ENCODE measurements around the gene S100A9. TPM values are rescaled to one million over a fixed set of nuclear protein-coding genes. Genes with fewer than 3 reads are reported as not detected.

The S100A9 gene
- total and polyA plus RNA-seq, 2 experiments from 2014 or later, result not detected

DNA sequence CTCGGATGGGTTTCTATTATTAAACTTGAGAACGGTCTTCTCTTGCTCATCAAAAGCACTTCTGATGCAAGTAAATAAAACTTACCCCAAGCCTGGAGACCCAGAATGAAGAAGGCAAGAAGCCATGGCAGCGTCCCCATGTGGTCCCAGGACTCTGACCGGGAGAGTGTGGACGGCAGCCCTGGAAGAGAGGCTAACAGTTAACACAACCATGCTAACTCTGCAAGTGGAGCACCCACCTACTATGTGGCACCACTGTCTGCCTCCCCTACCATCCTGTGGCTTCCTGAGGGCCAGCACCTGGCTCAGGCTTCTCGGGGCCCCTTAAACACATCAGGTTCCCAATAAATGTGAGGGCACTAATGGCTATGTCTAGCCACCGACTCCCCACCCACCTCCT is 47.1 kb upstream of the S100A9 start:
- Histone ChIP-seq H3K4me2 (no peak overlapping the region), H3K27me3 (ENCODE audit: insufficient read depth) (no peaks in the 10 kb centered on the region), H3K79me2 (replicated peaks; ENCODE audit: insufficient read depth) (no peaks in the 10 kb centered on the region), H3F3A (replicated peaks; ENCODE audit: low read depth) (no peaks in the 10 kb centered on the region), H3K27ac (ENCODE audit: low read depth) (no peak overlapping the region), H2AFZ (no peak overlapping the region), H3K4me1 (ENCODE audit: insufficient read depth) (peaks cover 7% of the 10 kb centered on the region), H3K4me3 (no peak overlapping the region), H4K20me1 (replicated peaks; ENCODE audit: insufficient read depth) (no peaks in the 10 kb centered on the region), H3K9me2 (ENCODE audit: insufficient read depth) (no peaks in the 10 kb centered on the region), H3K36me3 (ENCODE audit: insufficient read depth) (no peaks in the 10 kb centered on the region)
- Mint-ChIP-seq H3K27ac (no peak overlapping the region), H3K36me3 (ENCODE audit: low read depth) (no peaks in the 10 kb centered on the region), H3K4me3 (no peak overlapping the region), H3K4me1 (peaks cover 17% of the 10 kb centered on the region), H3K9me3 (peaks cover 4% of the 10 kb centered on the region; the same call in 2 of the 3 replicates), H3K27me3 (ENCODE audit: insufficient read depth, low read depth, poor library complexity) (peaks cover 14% of the 10 kb centered on the region)
- no peak for DNase-seq (ENCODE audit: low spot score)
- TF ChIP-seq STAT1 (IDR thresholded peaks at IDR 0.05; ENCODE audit: unreplicated experiment) (no peak), ZNF114 (CRISPR knock-in tag; IDR thresholded peaks at IDR 0.05) (no peak), ZNF331 (CRISPR knock-in tag; IDR thresholded peaks at IDR 0.05; ENCODE audit: low read depth) (no peak), NANOG (IDR thresholded peaks at IDR 0.05; ENCODE audit: borderline replicate concordance) (no peak)
- ATAC-seq, result no peak

- H3K4me1 Mint-ChIP-seq, result peaks cover 3% of the 10 kb centered on the region; the same call in 2 of the 3 replicates
- peaks cover 4% of the 10 kb centered on the region; the same call in 2 of the 3 replicates for H3K9me3 Mint-ChIP-seq
- ATAC-seq (peak; percentile 75), DNase-seq (ENCODE audit: low spot score) (peak; percentile 31)
- Histone ChIP-seq H3K4me3 (no peak within 1 kb of the TSS), H3F3A (replicated peaks; ENCODE audit: low read depth) (no peaks in the 10 kb centered on the region), H3K4me1 (ENCODE audit: insufficient read depth) (no peaks in the 10 kb centered on the region), H2AFZ (no peak within 1 kb of the TSS), H3K9me2 (ENCODE audit: insufficient read depth) (no peaks in the 10 kb centered on the region), H3K4me2 (no peak within 1 kb of the TSS), H4K20me1 (replicated peaks; ENCODE audit: insufficient read depth) (no peaks in the 10 kb centered on the region), H3K27me3 (ENCODE audit: insufficient read depth) (no peaks in the 10 kb centered on the region), H3K36me3 (ENCODE audit: insufficient read depth) (no peaks in the 10 kb centered on the region), H3K27ac (ENCODE audit: low read depth) (no peak within 1 kb of the TSS), H3K79me2 (replicated peaks; ENCODE audit: insufficient read depth) (no peaks in the 10 kb centered on the region)
- H3K27ac Mint-ChIP-seq, result no peak within 1 kb of the TSS; the same call in 1 of the 2 replicates
- TF ChIP-seq EZH2 (IDR thresholded peaks at IDR 0.05; ENCODE audit: low read depth, unreplicated experiment), result no peak
- TF ChIP-seq REST (IDR thresholded peaks at IDR 0.05; ENCODE audit: unreplicated experiment), result no peak
- peak in 1 of 2 experiments; percentile 57; a peak in 3 of 4 replicates for TF ChIP-seq CTCF (conservative IDR thresholded peaks at IDR 0.05; ENCODE audit: low read depth in 2 of 2)
- TF ChIP-seq ZNF331 (CRISPR knock-in tag; IDR thresholded peaks at IDR 0.05; ENCODE audit: low read depth), result no peak
- TF ChIP-seq NANOG (IDR thresholded peaks at IDR 0.05; ENCODE audit: borderline replicate concordance), result no peak
- no peak for TF ChIP-seq STAT1 (IDR thresholded peaks at IDR 0.05; ENCODE audit: unreplicated experiment)
- TF ChIP-seq ZNF114 (CRISPR knock-in tag; IDR thresholded peaks at IDR 0.05), result no peak
- peaks cover 9% of the 10 kb centered on the region for H3K27me3 Mint-ChIP-seq (ENCODE audit: insufficient read depth, low read depth, poor library complexity)
- H3K4me3 Mint-ChIP-seq, result no peak within 1 kb of the TSS
- no peaks in the 10 kb centered on the region for H3K36me3 Mint-ChIP-seq (ENCODE audit: low read depth)
Measured at GRCh38 chr1:153312570-153313186, 45.0 kb upstream of the S100A9 start, which contains the start of gene PGLYRP3. Gene PGLYRP3, minus strand, starts transcription at chr1:153312952. Its CDS starts 2,287 bp downstream, at chr1:153310665.
